IPS-NIHi7 (cell line): ENCODE measurements around the gene ZNF687.
A peak's percentile ranks its signal among the peaks of the same experiment; 100 is the strongest.

ENCODE experiments used
- DNase-seq: peaks from one replicate; pipeline ENCODE4 v3.0.0; 2012; ENCODE audit warnings: mixed read lengths; ENCODE audit errors: extremely low spot score

Gene ZNF687

GRCh38 chr1:151281225-151281968 is 702 bp upstream of the ZNF687 start:
- DNase-seq, result peak; percentile 95

GRCh38 chr1:151282883-151283725 is 1.0 kb downstream of the ZNF687 start:
- DNase-seq, result peak; percentile 55

- DNase-seq, result no peak
Observed at GRCh38 chr1:151284013-151284577, 2.0 kb downstream of the ZNF687 start.

DNA sequence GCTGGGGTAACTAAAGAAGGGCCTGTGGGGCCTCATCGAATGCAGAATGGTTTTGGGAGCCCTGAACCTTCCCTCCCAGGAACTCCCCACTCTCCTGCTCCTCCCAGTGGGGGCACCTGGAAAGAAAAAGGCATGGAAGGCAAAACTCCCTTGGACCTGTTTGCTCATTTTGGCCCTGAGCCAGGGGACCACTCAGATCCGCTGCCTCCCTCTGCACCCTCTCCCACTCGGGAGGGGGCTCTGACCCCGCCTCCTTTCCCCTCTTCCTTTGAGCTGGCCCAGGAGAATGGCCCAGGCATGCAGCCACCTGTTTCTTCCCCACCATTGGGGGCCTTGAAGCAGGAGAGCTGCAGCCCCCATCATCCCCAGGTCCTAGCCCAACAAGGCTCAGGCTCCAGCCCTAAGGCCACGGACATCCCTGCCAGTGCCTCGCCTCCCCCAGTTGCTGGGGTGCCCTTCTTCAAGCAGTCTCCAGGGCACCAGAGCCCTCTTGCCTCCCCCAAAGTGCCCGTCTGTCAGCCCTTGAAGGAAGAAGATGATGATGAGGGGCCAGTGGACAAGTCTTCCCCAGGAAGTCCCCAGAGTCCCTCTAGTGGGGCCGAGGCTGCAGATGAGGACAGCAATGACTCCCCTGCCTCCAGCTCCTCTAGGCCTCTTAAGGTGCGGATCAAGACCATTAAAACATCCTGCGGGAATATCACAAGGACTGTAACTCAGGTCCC is 4.7 kb downstream of the ZNF687 start:
- no peak for DNase-seq

DNA sequence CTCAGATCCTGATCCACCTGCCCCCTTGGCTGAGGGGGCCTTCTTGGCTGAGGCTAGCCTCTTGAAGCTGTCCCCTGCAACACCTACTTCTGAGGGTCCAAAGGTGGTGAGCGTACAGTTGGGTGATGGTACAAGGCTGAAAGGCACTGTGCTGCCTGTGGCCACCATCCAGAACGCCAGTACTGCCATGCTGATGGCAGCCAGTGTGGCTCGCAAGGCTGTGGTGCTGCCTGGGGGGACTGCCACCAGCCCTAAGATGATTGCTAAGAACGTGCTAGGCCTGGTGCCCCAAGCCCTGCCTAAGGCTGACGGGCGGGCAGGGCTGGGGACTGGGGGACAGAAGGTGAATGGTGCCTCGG is 5.2 kb downstream of the ZNF687 start:
- no peak for DNase-seq

- no peak for DNase-seq
Observed at GRCh38 chr1:151287767-151288500, 5.8 kb downstream of the ZNF687 start.

GRCh38 chr1:151288502-151288901 is 6.4 kb downstream of the ZNF687 start:
- DNase-seq, result no peak

DNA sequence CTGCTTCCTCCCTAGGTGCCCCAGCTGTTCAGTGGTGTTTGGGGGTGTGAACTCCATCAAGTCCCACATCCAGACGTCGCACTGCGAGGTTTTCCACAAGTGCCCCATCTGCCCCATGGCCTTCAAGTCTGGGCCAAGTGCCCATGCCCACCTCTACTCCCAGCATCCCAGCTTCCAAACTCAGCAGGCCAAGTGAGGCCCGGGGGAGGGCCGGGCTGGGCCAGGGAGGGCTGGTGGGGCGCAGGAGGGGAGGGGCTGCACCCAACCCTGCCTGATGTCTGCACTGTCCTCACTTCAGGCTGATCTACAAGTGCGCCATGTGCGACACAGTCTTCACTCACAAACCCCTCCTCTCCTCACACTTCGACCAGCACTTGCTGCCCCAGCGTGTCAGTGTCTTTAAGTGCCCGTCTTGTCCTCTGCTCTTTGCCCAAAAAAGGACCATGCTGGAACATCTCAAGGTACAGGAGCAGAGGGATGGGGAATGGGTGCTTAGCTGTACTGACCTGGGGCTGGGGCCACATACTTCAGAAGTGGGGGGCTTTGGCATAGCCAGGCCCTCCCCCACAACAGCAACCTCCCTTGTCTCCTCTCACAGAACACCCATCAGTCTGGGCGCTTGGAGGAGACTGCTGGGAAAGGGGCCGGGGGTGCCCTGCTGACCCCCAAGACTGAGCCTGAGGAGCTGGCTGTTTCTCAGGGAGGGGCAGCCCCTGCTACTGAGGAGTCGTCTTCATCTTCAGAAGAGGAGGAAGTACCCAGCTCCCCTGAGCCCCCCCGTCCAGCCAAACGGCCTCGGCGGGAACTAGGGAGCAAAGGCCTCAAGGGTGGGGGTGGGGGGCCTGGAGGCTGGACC is 7.2 kb downstream of the ZNF687 start:
- DNase-seq, result no peak

DNA sequence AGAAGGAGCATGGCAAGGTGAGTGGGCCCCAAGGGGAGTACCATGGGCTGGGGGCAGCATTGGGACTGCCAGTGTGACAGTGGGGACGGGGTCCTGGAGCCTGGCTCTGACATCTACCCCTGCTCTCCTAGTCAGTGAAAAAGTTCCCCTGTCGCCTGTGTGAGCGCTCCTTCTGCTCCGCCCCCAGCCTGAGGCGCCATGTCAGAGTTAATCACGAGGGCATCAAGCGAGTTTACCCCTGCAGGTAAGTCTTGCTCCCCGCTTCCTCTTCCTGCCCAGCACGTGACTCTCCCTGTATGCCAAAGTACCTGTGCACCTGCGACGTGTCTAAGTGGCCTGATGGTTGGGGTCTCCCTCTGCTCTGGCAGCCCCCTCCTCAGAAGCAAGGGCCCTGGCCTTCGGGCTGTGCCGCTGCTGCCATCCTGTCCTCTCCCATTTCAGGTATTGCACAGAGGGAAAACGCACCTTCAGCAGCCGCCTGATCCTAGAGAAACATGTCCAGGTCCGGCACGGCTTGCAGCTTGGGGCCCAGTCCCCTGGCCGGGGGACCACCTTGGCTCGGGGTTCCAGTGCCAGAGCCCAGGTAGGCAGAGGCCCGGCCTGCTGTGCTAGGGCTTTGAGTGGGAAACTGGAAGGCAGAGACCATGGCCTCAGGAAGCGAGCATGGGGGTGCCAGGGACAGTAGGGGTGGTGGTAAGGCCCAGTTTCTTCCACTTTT is 8.1 kb downstream of the ZNF687 start:
- DNase-seq, result no peak

GRCh38 chr1:151290709-151291303 is 8.7 kb downstream of the ZNF687 start:
- no peak for DNase-seq

- DNase-seq, result peak; percentile 39
Observed at GRCh38 chr1:151292207-151293030, 10.3 kb downstream of the ZNF687 start.

DNA sequence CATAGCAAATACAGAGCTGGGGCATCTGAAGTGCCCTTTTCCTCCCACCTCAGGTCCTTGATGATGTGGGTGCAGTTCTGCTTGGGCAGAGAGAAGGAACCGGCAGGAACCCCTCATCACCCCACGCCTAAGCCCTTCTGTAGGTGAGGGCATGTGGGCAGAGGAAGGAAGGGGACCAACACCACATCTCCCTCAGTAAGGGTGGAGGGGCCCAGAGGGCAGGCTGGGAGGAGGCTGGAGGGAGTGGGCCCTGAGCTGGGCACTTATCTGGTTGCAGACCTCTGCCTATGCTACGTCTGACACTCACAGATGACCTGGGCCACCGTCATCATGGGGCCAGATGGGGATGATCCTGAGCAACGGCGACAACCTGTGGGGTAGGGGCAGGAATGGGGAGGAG is 11.0 kb downstream of the ZNF687 start:
- DNase-seq, result no peak

GRCh38 chr1:151294742-151295462 is 12.8 kb downstream of the ZNF687 start:
- DNase-seq, result peak; percentile 32

GRCh38 chr1:151309811-151310323 is 27.8 kb downstream of the ZNF687 start:
- DNase-seq, result peak; percentile 43

DNA sequence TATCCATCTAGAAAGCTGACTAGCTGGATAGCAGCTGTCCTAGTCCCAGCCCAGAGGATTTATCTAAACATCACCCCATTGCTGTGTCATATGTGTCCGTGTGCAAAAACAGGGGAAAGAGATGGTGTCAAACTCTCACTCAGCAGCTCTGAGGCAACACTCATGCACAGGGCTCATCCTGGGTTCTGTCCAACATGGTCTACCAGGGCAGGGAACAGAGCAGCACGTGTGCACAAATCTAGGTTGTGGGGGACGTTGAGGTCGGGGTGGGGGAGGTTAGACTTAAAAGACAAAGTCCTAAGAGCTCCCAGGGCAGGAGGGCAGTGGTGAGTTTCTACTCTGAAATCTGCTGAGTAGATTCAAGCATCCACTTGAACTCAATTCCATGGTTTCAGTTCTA is 28.9 kb downstream of the ZNF687 start:
- DNase-seq, result no peak

DNA sequence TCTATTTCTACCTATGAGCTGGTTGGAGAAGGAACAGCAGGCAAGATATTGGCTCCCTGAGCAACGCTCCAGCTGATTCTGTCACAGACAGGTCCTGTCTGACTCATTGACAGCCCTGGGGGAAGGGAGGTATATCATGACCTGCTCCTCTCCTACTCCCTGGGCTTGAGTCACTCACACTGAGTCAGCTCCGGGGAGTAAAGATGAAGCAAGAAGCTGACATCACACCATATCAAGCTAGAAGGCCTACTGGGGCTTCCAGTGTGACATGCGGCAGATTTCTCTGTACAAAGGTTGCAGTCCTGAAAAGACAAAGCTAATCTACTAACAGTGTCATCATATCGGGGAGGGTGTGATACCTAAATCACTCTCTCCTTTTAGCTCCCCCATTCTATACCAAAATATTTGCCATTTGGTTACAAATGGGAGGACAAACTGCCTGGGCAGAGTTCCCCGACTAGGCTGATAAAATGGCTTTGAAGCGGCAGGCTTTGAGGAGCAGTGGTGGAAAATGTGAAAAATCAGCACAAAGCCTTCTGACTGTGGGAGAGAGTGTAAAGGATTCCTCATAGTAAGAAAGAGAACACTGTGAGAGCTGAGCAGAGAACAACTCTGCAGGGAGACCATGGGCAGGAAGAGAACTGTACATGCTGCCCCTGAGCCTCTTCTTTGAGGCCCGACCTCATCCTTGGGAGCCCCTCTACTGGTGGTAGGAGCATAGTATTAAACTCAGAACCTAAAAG is 29.7 kb downstream of the ZNF687 start:
- DNase-seq, result peak; percentile 53

DNA sequence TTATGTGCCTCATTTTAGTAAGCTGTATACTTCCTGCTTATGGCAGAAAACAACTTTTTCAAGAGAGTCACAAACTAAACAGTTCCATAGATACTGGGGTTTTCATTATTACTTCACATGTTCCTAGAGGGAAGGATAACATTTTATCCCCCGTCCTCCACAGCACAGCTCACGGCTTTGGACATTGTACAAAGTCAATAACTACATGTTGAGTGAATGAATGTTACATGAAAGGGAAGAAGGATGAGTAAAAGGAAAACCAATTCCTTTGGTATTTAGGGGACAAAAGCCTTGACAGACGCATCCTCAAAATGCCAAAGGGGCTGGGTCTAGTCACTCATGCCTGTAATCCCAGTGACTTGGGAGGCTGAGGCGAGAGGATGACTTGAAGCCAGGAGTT is 30.3 kb downstream of the ZNF687 start:
- DNase-seq, result no peak
